HCT116 (cell line): Measurements from ENCODE around the gene CATSPERE. TPM values are rescaled to one million over a fixed set of nuclear protein-coding genes. Genes with fewer than 3 reads are reported as not detected.

ENCODE experiments used
- ATAC-seq: fragments of 200-7000 bp; cut with Tn5 transposase; 2 replicates; pipeline ENCODE4 v1.9.1; 2020; ENCODE audit warnings: mild to moderate bottlenecking, moderate library complexity
- BruUV-seq: library from RNA; stranded (reverse); fragments of 400-500 nt; replicated peaks from 2 replicates; lab custom pipeline; 2021; lab: Mats Ljungman, UMichigan
- CTCF ChIA-PET: fragments of 300-600 bp; sonication (Branson Sonifier 250); formaldehyde crosslinking; loops from one replicate; lab custom pipeline; 2021; ENCODE audit warnings: antibody characterized with exemption; lab: Charles Lee
- POLR2A ChIA-PET: fragments of 300-600, 350-600 bp; sonication (Branson Sonifier 250); formaldehyde crosslinking; loops from one replicate; lab custom pipeline; 2021; ENCODE audit warnings: antibody characterized with exemption; lab: Charles Lee
- RAD21 ChIA-PET, 2 experiments: fragments of 300-600 bp; sonication (Branson Sonifier 250); formaldehyde crosslinking; loops; one replicate each; lab custom pipeline; 2023; ENCODE audit warnings: low total read pairs in 2 of 2; ENCODE audit not compliant: uncharacterized antibody in 2 of 2, unreplicated experiment in 2 of 2, low non-redundant PET in 1 of 2; lab: Charles Lee
- DNase-seq: peaks from one replicate; pipeline ENCODE4 v3.0.0-alpha.2; 2010; ENCODE audit warnings: low read depth, low spot score
- H2AFZ ChIP-seq: fragments of 200-600 bp; shearing (Covaris generic), sonication (generic); 2 replicates; pipeline ENCODE4 v1.6.1; 2017; ENCODE audit warnings: low read depth, mixed run types, mixed read lengths, antibody characterized with exemption, low read length; ENCODE audit not compliant: poor library complexity, severe bottlenecking
- H3K27ac ChIP-seq: 2 replicates; pipeline ENCODE4 v1.5.1; 2012; ENCODE audit warnings: low read depth, low read length
- H3K27me3 ChIP-seq: fragments of 200-600 bp; sonication (generic); 2 replicates; pipeline ENCODE4 v1.6.1; 2016; ENCODE audit warnings: mixed run types, low read length, mixed read lengths; ENCODE audit not compliant: insufficient read depth
- H3K36me3 ChIP-seq, 2 experiments: fragments of 200-500 bp in 1 of 2; fragments of 200-600 bp in 1 of 2; sonication (Bioruptor generic) in 1 of 2; sonication (generic) in 1 of 2; 2 replicates each; pipeline versions ENCODE4 v1.5.1 to v1.6.1; 2014 to 2016; ENCODE audit warnings: low read length in 2 of 2, inconsistent platforms in 1 of 2, mixed read lengths in 1 of 2, mixed run types in 1 of 2; ENCODE audit not compliant: insufficient read depth in 2 of 2, control insufficient read depth in 1 of 2
- H3K4me1 ChIP-seq, 2 experiments: fragments of 200-600 bp in 1 of 2; sonication (generic) in 1 of 2; 2 replicates each; pipeline versions ENCODE4 v1.5.1 to v1.6.1; 2012 to 2017; ENCODE audit warnings: low read length in 2 of 2, inconsistent platforms in 1 of 2, mild to moderate bottlenecking in 1 of 2, mixed read lengths in 1 of 2, mixed run types in 1 of 2, moderate library complexity in 1 of 2; ENCODE audit not compliant: insufficient read depth in 2 of 2, control insufficient read depth in 1 of 2
- H3K4me2 ChIP-seq: fragments of 200-600 bp; sonication (generic); 2 replicates; pipeline ENCODE4 v1.6.1; 2017; ENCODE audit warnings: mixed run types, low read length, mixed read lengths
- H3K4me3 ChIP-seq, 2 experiments: fragments of 200-600 bp in 1 of 2; sonication (generic) in 1 of 2; replicated peaks in 1 of 2; 2 replicates each; pipeline ENCODE4 v1.5.1; 2011 to 2016; ENCODE audit warnings: low read length in 2 of 2, control low read depth in 1 of 2, low read depth in 1 of 2, mild to moderate bottlenecking in 1 of 2, mixed read lengths in 1 of 2, mixed run types in 1 of 2
- H3K79me2 ChIP-seq: fragments of 200-600 bp; sonication (generic); 2 replicates; pipeline ENCODE4 v1.6.1; 2017; ENCODE audit warnings: mild to moderate bottlenecking, mixed run types, low read length, moderate library complexity, mixed read lengths; ENCODE audit not compliant: insufficient read depth
- H3K9ac ChIP-seq: fragments of 200-600 bp; sonication (generic); 2 replicates; pipeline ENCODE4 v1.6.1; 2016; ENCODE audit warnings: low read length, mixed read lengths
- H3K9me2 ChIP-seq: fragments of 200-600 bp; sonication (generic), shearing (Covaris generic); 2 replicates; pipeline ENCODE4 v1.6.1; 2017; ENCODE audit warnings: mixed run types, mild to moderate bottlenecking, moderate library complexity; ENCODE audit not compliant: insufficient read depth
- H3K9me3 ChIP-seq, 2 experiments: fragments of 200-500 bp in 1 of 2; fragments of 200-600 bp in 1 of 2; sonication (Bioruptor generic) in 1 of 2; sonication (generic) in 1 of 2; 2 replicates each; pipeline ENCODE4 v1.6.1; 2014 to 2017; ENCODE audit warnings: low read length in 2 of 2, mixed read lengths in 2 of 2, inconsistent platforms in 1 of 2, low read depth in 1 of 2, mild to moderate bottlenecking in 1 of 2, mixed run types in 1 of 2, moderate library complexity in 1 of 2; ENCODE audit not compliant: control insufficient read depth in 1 of 2, insufficient read depth in 1 of 2
- H4K20me1 ChIP-seq: fragments of 200-600 bp; sonication (generic), shearing (Covaris generic); 2 replicates; pipeline ENCODE4 v1.6.1; 2017; ENCODE audit warnings: mixed run types, mild to moderate bottlenecking, moderate library complexity; ENCODE audit not compliant: insufficient read depth
- CBX3 ChIP-seq: IDR thresholded peaks from 2 replicates; pipeline ENCODE4 v1.6.1; 2012; ENCODE audit warnings: low read depth
- CEBPB ChIP-seq: IDR thresholded peaks from 2 replicates; pipeline ENCODE4 v1.6.1; 2012; ENCODE audit warnings: low read depth
- CTCF ChIP-seq, 3 experiments: fragments of 200-600 bp in 1 of 3; sonication (generic) in 1 of 3; IDR thresholded peaks in 2 of 3; conservative IDR thresholded peaks in 1 of 3; 2 replicates each; pipeline ENCODE4 v1.5.1; 2012 to 2017; ENCODE audit warnings: low read depth in 2 of 3, low read length in 2 of 3, antibody characterized with exemption in 1 of 3, borderline replicate concordance in 1 of 3, control low read depth in 1 of 3, mild to moderate bottlenecking in 1 of 3, mixed read lengths in 1 of 3, mixed run types in 1 of 3, moderate library complexity in 1 of 3; ENCODE audit not compliant: insufficient read depth in 1 of 3
- EZH2phosphoT487 ChIP-seq: fragments of 200-600 bp; IDR thresholded peaks from 2 replicates; pipeline ENCODE4 v1.6.1; 2018; ENCODE audit warnings: antibody characterized with exemption, borderline replicate concordance
- FOSL1 ChIP-seq: IDR thresholded peaks from 2 replicates; pipeline ENCODE4 v1.6.1; 2012; ENCODE audit warnings: low read depth
- JUND ChIP-seq: IDR thresholded peaks from 2 replicates; pipeline ENCODE4 v1.6.1; 2012
- MAX ChIP-seq: IDR thresholded peaks from 2 replicates; pipeline ENCODE4 v1.6.1; 2012
- REST ChIP-seq: IDR thresholded peaks from 2 replicates; pipeline ENCODE4 v1.6.1; 2012; ENCODE audit warnings: low read depth
- SIN3A ChIP-seq: IDR thresholded peaks from 2 replicates; pipeline ENCODE4 v1.6.1; 2012; ENCODE audit warnings: low read depth
- SRF ChIP-seq: IDR thresholded peaks from 2 replicates; pipeline ENCODE4 v1.6.1; 2012; ENCODE audit warnings: low read depth
- YY1 ChIP-seq: IDR thresholded peaks from 2 replicates; pipeline ENCODE4 v1.6.1; 2011; ENCODE audit warnings: low read length, low read depth, moderate library complexity, mild to moderate bottlenecking; ENCODE audit not compliant: insufficient replicate concordance; ENCODE audit errors: extremely low read depth
- intact Hi-C: fragments of 100-400 bp; cut with micrococcal nuclease; formaldehyde crosslinking; loops from 2 replicates; pipeline ENCODE4 v1.10.0; 2022
- total RNA-seq: library from RNA; stranded (reverse); gene quantifications from one replicate; pipeline ENCODE4 v1.2.1, GENCODE V29; 2021; ENCODE audit not compliant: unreplicated experiment

CATSPERE gene
- total RNA-seq, 1 experiment from 2014 or later, result 0.34 TPM

GRCh38 chr1:244672946-244673682 lies 212.0 kb downstream of the CATSPERE start:
- Histone ChIP-seq H3K36me3 (no peaks in the 10 kb centered on the region), H3K4me3 (no peak overlapping the region), H3K9me3 (no peaks in the 10 kb centered on the region), H3K9me2 (no peaks in the 10 kb centered on the region), H3K79me2 (peaks cover 66% of the 10 kb centered on the region), H3K9ac (no peak overlapping the region), H3K4me1 (no peaks in the 10 kb centered on the region), H3K4me2 (no peak overlapping the region), H3K27ac (no peak overlapping the region), H3K27me3 (no peaks in the 10 kb centered on the region), H2AFZ (no peak overlapping the region), H4K20me1 (peaks cover 8% of the 10 kb centered on the region; the same call in 1 of the 2 replicates)
- no TSS peak for BruUV-seq
- POLR2A ChIA-PET, result no interaction called here
- intact Hi-C loops, result no loop called here
- RAD21 ChIA-PET, result no interaction called here
- DNase-seq (no peak), ATAC-seq (no peak)
- TF ChIP-seq REST (no peak), MAX (no peak), EZH2phosphoT487 (no peak), SRF (no peak), CBX3 (no peak), YY1 (no peak), CEBPB (no peak), CTCF (IDR thresholded peaks at IDR 0.05 in 2 of 3, conservative IDR thresholded peaks at IDR 0.05 in 1 of 3; ENCODE audit: borderline replicate concordance in 1 of 3, insufficient read depth in 1 of 3, low read depth in 2 of 3, low read length in 2 of 3) (no peak), FOSL1 (no peak), SIN3A (no peak), JUND (no peak)
- CTCF ChIA-PET, result no interaction called here
